Mesothelial cell of epicardium (in vitro differentiated cells): ENCODE measurements around the gene PTMA. TPM values are rescaled to one million over a fixed set of nuclear protein-coding genes. Genes with fewer than 3 reads are reported as not detected.

Experiments
- DNase-seq, 2 experiments: peaks; one replicate each; pipeline ENCODE4 v3.0.0; 2021; ENCODE audit warnings: low spot score in 2 of 2; ENCODE audit not compliant: unreplicated experiment in 2 of 2
- H3K27ac Mint-ChIP-seq: 2 replicates; pipeline ENCODE4 v1.8.0; 2021; ENCODE audit warnings: mixed read lengths
- H3K27me3 Mint-ChIP-seq: 2 replicates; pipeline ENCODE4 v1.8.0; 2021; ENCODE audit warnings: low read depth, mixed read lengths
- H3K36me3 Mint-ChIP-seq: 2 replicates; pipeline ENCODE4 v1.8.0; 2021; ENCODE audit warnings: mixed read lengths
- H3K4me1 Mint-ChIP-seq: 2 replicates; pipeline ENCODE4 v1.8.0; 2021; ENCODE audit warnings: mixed read lengths
- H3K4me3 Mint-ChIP-seq: 2 replicates; pipeline ENCODE4 v1.8.0; 2021; ENCODE audit warnings: mild to moderate bottlenecking, moderate library complexity, mixed read lengths
- H3K9me3 Mint-ChIP-seq: 2 replicates; pipeline ENCODE4 v1.8.0; 2021; ENCODE audit warnings: mixed read lengths
- CTCF ChIP-seq: fragments of 200-600 bp; sonication (generic); IDR thresholded peaks from one replicate; pipeline ENCODE4 v1.5.0; 2021; ENCODE audit warnings: antibody characterized with exemption; ENCODE audit not compliant: unreplicated experiment
- total RNA-seq: library from RNA; stranded (reverse); gene quantifications from 3 replicates; pipeline ENCODE4 v1.2.1, GENCODE V29; 2021

Gene PTMA
- total RNA-seq, 1 donor from 2014 or later = 1,149 TPM

GRCh38 chr2:231673348-231673770 lies 35.0 kb upstream of the PTMA start:
- Mint-ChIP-seq H3K9me3 (no peaks in the 10 kb centered on the region), H3K27ac (peak overlapping the region; percentile 93), H3K4me3 (peak overlapping the region; percentile 30), H3K4me1 (peaks cover 32% of the 10 kb centered on the region), H3K27me3 (no peaks in the 10 kb centered on the region), H3K36me3 (no peaks in the 10 kb centered on the region)
- no peak for TF ChIP-seq CTCF
- peak in 1 of 2 experiments; percentile 59 for DNase-seq

GRCh38 chr2:231674587-231675338 lies 33.6 kb upstream of the PTMA start:
- H3K27ac Mint-ChIP-seq = no peak overlapping the region
- H3K36me3 Mint-ChIP-seq = no peaks in the 10 kb centered on the region

GRCh38 chr2:231676243-231676642 lies 32.1 kb upstream of the PTMA start:
- no peaks in the 10 kb centered on the region for H3K9me3 Mint-ChIP-seq
- H3K27me3 Mint-ChIP-seq = no peaks in the 10 kb centered on the region
- peaks cover 33% of the 10 kb centered on the region for H3K4me1 Mint-ChIP-seq
- H3K36me3 Mint-ChIP-seq = no peaks in the 10 kb centered on the region
- no peak for DNase-seq
- H3K27ac Mint-ChIP-seq = no peak overlapping the region
- H3K4me3 Mint-ChIP-seq = no peak overlapping the region
- TF ChIP-seq CTCF = no peak

More at GRCh38 chr2:231674587-231675338, 33.6 kb upstream of the PTMA start:
- Mint-ChIP-seq H3K9me3 (no peaks in the 10 kb centered on the region), H3K4me3 (no peak overlapping the region), H3K27me3 (no peaks in the 10 kb centered on the region), H3K4me1 (peaks cover 32% of the 10 kb centered on the region)
- DNase-seq = peak in 1 of 2 experiments; percentile 74
- peak; percentile 55 for TF ChIP-seq CTCF

GRCh38 chr2:231677632-231678104 lies 30.7 kb upstream of the PTMA start:
- Mint-ChIP-seq H3K4me1 (peaks cover 33% of the 10 kb centered on the region), H3K27ac (no peak overlapping the region), H3K9me3 (no peaks in the 10 kb centered on the region), H3K36me3 (no peaks in the 10 kb centered on the region), H3K27me3 (no peaks in the 10 kb centered on the region), H3K4me3 (no peak overlapping the region)
- peak; percentile 97 for TF ChIP-seq CTCF
- peak in 1 of 2 experiments; percentile 85 for DNase-seq

GRCh38 chr2:231679908-231680284 lies 28.4 kb upstream of the PTMA start:
- no peaks in the 10 kb centered on the region for H3K27me3 Mint-ChIP-seq
- no peak for DNase-seq
- peaks cover 24% of the 10 kb centered on the region for H3K4me1 Mint-ChIP-seq
- H3K27ac Mint-ChIP-seq = peak overlapping the region; percentile 96
- TF ChIP-seq CTCF = no peak
- H3K9me3 Mint-ChIP-seq = no peaks in the 10 kb centered on the region
- no peaks in the 10 kb centered on the region for H3K36me3 Mint-ChIP-seq
- H3K4me3 Mint-ChIP-seq = peak overlapping the region; percentile 68
